ENCODE results near the gene KIF1A.
"Not testable (repeated sequence)": the region's sequence is repeated elsewhere in the genome, so short reads cannot be mapped to it uniquely, and the experiment has no call there.

DNA sequence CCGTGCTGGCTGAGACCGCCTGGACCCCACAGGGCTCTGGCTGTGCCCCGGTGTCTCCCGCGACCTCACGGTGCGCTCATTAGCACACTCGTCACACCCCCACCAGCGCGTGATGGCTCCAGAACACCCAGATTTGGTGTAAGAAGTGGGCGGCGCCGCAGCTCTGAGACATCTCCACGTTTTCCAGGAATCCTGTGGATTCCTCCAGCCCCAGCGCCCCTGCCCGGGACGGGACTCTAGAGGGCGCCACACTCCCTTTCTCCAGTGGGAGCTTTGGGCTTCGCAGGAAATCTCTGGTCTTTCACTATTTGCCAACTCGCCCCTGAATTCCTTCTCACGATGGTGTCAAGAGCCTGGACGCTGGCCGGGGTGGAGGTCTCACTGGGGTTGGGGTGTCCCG, 144.7 kb downstream of the KIF1A start:
- TF ChIP-seq CTCF (optimal IDR thresholded peaks at IDR 0.05 in 1 of 3, IDR thresholded peaks at IDR 0.05 in 1 of 3, conservative IDR thresholded peaks at IDR 0.05 in 1 of 3; ENCODE audit: extremely low read depth in 1 of 3, insufficient read depth in 2 of 3, low read length in 3 of 3); EZH2 (IDR thresholded peaks at IDR 0.05; ENCODE audit: low read length): not testable (repeated sequence)
